H1 (cell line): ENCODE measurements around the gene ARHGAP22. TPM values are rescaled to one million over a fixed set of nuclear protein-coding genes. Genes with fewer than 3 reads are reported as not detected.

Source experiments
- CTCF ChIA-PET: fragments of 300-600 bp; sonication (Branson Sonifier 250); formaldehyde crosslinking; loops from one replicate; lab custom pipeline; 2021; ENCODE audit not compliant: partially characterized antibody; lab: Charles Lee
- POLR2A ChIA-PET: fragments of 300-600 bp; sonication (Branson Sonifier 250); formaldehyde crosslinking; loops from one replicate; lab custom pipeline; 2021; ENCODE audit warnings: inconsistent platforms; ENCODE audit not compliant: partially characterized antibody; lab: Charles Lee
- DNase-seq, 2 experiments: peaks; one replicate each; pipeline versions ENCODE4 v3.0.0 to v3.0.0-alpha.2; 2010 to 2022; ENCODE audit warnings: low spot score in 2 of 2, low read depth in 1 of 2, mixed read lengths in 1 of 2
- FAIRE-seq: peaks from 2 replicates; lab custom pipeline; 2011; peaks lifted over from hg19 to GRCh38; lab: Jason Lieb, UNC
- H2AFZ ChIP-seq: 2 replicates; pipeline ENCODE4 v1.8.1; 2012; ENCODE audit warnings: low read length, inconsistent platforms
- H2AK5ac ChIP-seq: 2 replicates; pipeline ENCODE4 v1.6.1; 2013; ENCODE audit warnings: low read depth, low read length
- H2BK120ac ChIP-seq: replicated peaks from 2 replicates; pipeline ENCODE3; 2013; ENCODE audit warnings: low read depth, low read length, inconsistent platforms
- H2BK12ac ChIP-seq: 2 replicates; pipeline ENCODE4 v1.6.1; 2013; ENCODE audit warnings: low read depth, low read length
- H2BK15ac ChIP-seq: 2 replicates; pipeline ENCODE4 v1.6.1; 2013; ENCODE audit warnings: low read length
- H2BK20ac ChIP-seq: 2 replicates; pipeline ENCODE4 v1.6.1; 2013; ENCODE audit warnings: low read length
- H2BK5ac ChIP-seq: 2 replicates; pipeline ENCODE4 v1.6.1; 2013; ENCODE audit warnings: low read depth, low read length
- H3K14ac ChIP-seq: 2 replicates; pipeline ENCODE4 v1.6.1; 2013; ENCODE audit warnings: inconsistent platforms; ENCODE audit not compliant: insufficient read length
- H3K18ac ChIP-seq: 2 replicates; pipeline ENCODE4 v1.6.1; 2013; ENCODE audit warnings: low read length; ENCODE audit errors: extremely low read depth
- H3K23ac ChIP-seq: 2 replicates; pipeline ENCODE4 v1.6.1; 2013; ENCODE audit warnings: inconsistent platforms; ENCODE audit not compliant: insufficient read length
- H3K23me2 ChIP-seq: 2 replicates; pipeline ENCODE4 v1.6.1; 2013; ENCODE audit warnings: low read depth, low read length
- H3K27ac ChIP-seq: 2 replicates; pipeline ENCODE4 v1.6.1; 2011; ENCODE audit warnings: low read depth, low read length, inconsistent platforms
- H3K27me3 ChIP-seq, 4 experiments: replicated peaks in 1 of 4; 1 replicate in 1 of 4; 2 replicates in 3 of 4; pipeline versions ENCODE4 v1.6.1 to v1.8.1; 2011 to 2013; ENCODE audit warnings: low read length in 3 of 4, mild to moderate bottlenecking in 3 of 4, inconsistent platforms in 2 of 4, mixed read lengths in 2 of 4, moderate library complexity in 1 of 4; ENCODE audit not compliant: control insufficient read depth in 3 of 4, insufficient read depth in 3 of 4; ENCODE audit errors: extremely low read depth in 1 of 4
- H3K36me3 ChIP-seq, 4 experiments: 2 replicates each; pipeline versions ENCODE4 v1.6.1 to v1.8.1; 2011 to 2013; ENCODE audit warnings: mild to moderate bottlenecking in 4 of 4, low read length in 3 of 4, moderate library complexity in 2 of 4, control low read depth in 1 of 4, inconsistent platforms in 1 of 4; ENCODE audit not compliant: insufficient read depth in 4 of 4, control insufficient read depth in 2 of 4
- H3K4ac ChIP-seq: replicated peaks from 2 replicates; pipeline ENCODE3; 2013; ENCODE audit warnings: low read length, low read depth, mixed read lengths, inconsistent platforms; ENCODE audit not compliant: insufficient read length
- H3K4me1 ChIP-seq, 4 experiments: replicated peaks in 1 of 4; 1 replicate in 1 of 4; 2 replicates in 3 of 4; pipeline versions ENCODE4 v1.6.1 to v1.8.1; 2011 to 2013; ENCODE audit warnings: low read length in 3 of 4, inconsistent platforms in 2 of 4, mixed read lengths in 1 of 4; ENCODE audit not compliant: insufficient read depth in 4 of 4, control insufficient read depth in 3 of 4
- H3K4me2 ChIP-seq, 2 experiments: 2 replicates each; pipeline versions ENCODE4 v1.6.1 to v1.8.1; 2011 to 2013; ENCODE audit warnings: low read depth in 2 of 2, low read length in 2 of 2, control low read depth in 1 of 2, inconsistent platforms in 1 of 2, mild to moderate bottlenecking in 1 of 2; ENCODE audit not compliant: insufficient read depth in 1 of 2
- H3K4me3 ChIP-seq, 4 experiments: fragments of 200-600, 300-600 bp in 1 of 4; sonication (generic), shearing (Covaris generic), sonication (Bioruptor Twin) in 1 of 4; 2 replicates each; pipeline versions ENCODE4 v1.5.1 to v1.8.1; 2011 to 2016; ENCODE audit warnings: low read length in 4 of 4, low read depth in 3 of 4, control low read depth in 2 of 4, inconsistent platforms in 2 of 4, mild to moderate bottlenecking in 2 of 4, mixed read lengths in 1 of 4, moderate library complexity in 1 of 4; ENCODE audit not compliant: insufficient read depth in 2 of 4; ENCODE audit errors: extremely low read depth in 1 of 4
- H3K56ac ChIP-seq: replicated peaks from 2 replicates; pipeline ENCODE3; 2013; ENCODE audit warnings: low read depth, mild to moderate bottlenecking, mixed read lengths, low read length, inconsistent platforms; ENCODE audit not compliant: insufficient read length
- H3K79me1 ChIP-seq: 2 replicates; pipeline ENCODE4 v1.6.1; 2013; ENCODE audit warnings: low read depth, low read length, control low read depth
- H3K79me2 ChIP-seq, 2 experiments: 2 replicates each; pipeline versions ENCODE4 v1.6.1 to v1.8.1; 2012 to 2013; ENCODE audit warnings: low read length in 2 of 2, mild to moderate bottlenecking in 2 of 2, inconsistent platforms in 1 of 2; ENCODE audit not compliant: insufficient read depth in 2 of 2, control insufficient read depth in 1 of 2
- H3K9ac ChIP-seq, 4 experiments: replicated peaks in 1 of 4; 1 replicate in 1 of 4; 2 replicates in 3 of 4; pipeline versions ENCODE4 v1.6.1 to v1.8.1; 2011 to 2013; ENCODE audit warnings: low read depth in 3 of 4, low read length in 3 of 4, control low read depth in 2 of 4, mild to moderate bottlenecking in 2 of 4, moderate library complexity in 2 of 4, inconsistent platforms in 1 of 4; ENCODE audit errors: extremely low read depth in 1 of 4
- H3K9me3 ChIP-seq, 2 experiments: 2 replicates each; pipeline versions ENCODE4 v1.6.1 to v1.8.1; 2012 to 2013; ENCODE audit warnings: mild to moderate bottlenecking in 2 of 2, moderate library complexity in 2 of 2, control low read depth in 1 of 2, inconsistent platforms in 1 of 2, low read depth in 1 of 2, low read length in 1 of 2, mixed read lengths in 1 of 2; ENCODE audit not compliant: insufficient read depth in 2 of 2
- H4K20me1 ChIP-seq, 2 experiments: replicated peaks in 1 of 2; 2 replicates each; pipeline versions ENCODE3 to v1.8.1; 2011 to 2013; ENCODE audit warnings: inconsistent platforms in 2 of 2, low read length in 2 of 2, mild to moderate bottlenecking in 1 of 2; ENCODE audit not compliant: insufficient read depth in 2 of 2, control insufficient read depth in 1 of 2
- H4K5ac ChIP-seq: 2 replicates; pipeline ENCODE4 v1.6.1; 2013; ENCODE audit warnings: low read length, low read depth, mixed read lengths, inconsistent platforms; ENCODE audit not compliant: insufficient read length
- H4K8ac ChIP-seq: 2 replicates; pipeline ENCODE4 v1.8.0; 2013; ENCODE audit warnings: mild to moderate bottlenecking, moderate library complexity, low read length, inconsistent platforms; ENCODE audit not compliant: insufficient read depth; ENCODE audit errors: extremely low read depth
- H4K91ac ChIP-seq: replicated peaks from 2 replicates; pipeline ENCODE3; 2013; ENCODE audit warnings: low read length, mixed read lengths, inconsistent platforms; ENCODE audit not compliant: insufficient read length
- CEBPB ChIP-seq: IDR thresholded peaks from 2 replicates; pipeline ENCODE4 v1.6.1; 2012; ENCODE audit warnings: low read depth, low read length
- KDM1A ChIP-seq: fragments of 200-600, 300-600 bp; sonication (generic); IDR thresholded peaks from 2 replicates; pipeline ENCODE4 v1.7.1; 2016; ENCODE audit warnings: mild to moderate bottlenecking, low read length, borderline replicate concordance
- RAD21 ChIP-seq, 2 experiments: IDR thresholded peaks in 1 of 2; conservative IDR thresholded peaks in 1 of 2; 2 replicates each; pipeline ENCODE4 v1.6.1; 2011; ENCODE audit warnings: low read depth in 2 of 2, low read length in 2 of 2, improper control_type of control experiment in 1 of 2, inconsistent platforms in 1 of 2, mild to moderate bottlenecking in 1 of 2, moderate library complexity in 1 of 2
- WGBS, 2 experiments: shearing (Covaris generic) in 1 of 2; methylation state at CpG; one replicate each; pipeline versions ENCODE4 v1.1.6 to v1.1.7; 2013 to 2015; ENCODE audit warnings: low lambda C conversion rate in 2 of 2, mixed read lengths in 2 of 2, inconsistent platforms in 1 of 2, low coverage in 1 of 2, missing lambda C conversion rate in 1 of 2; ENCODE audit not compliant: insufficient replicate concordance in 2 of 2, insufficient coverage in 1 of 2, insufficient read length in 1 of 2; ENCODE audit errors: extremely low coverage in 1 of 2, missing lambda C conversion rate in 1 of 2; 5-methylcytosine and 5-hydroxymethylcytosine counted together
- polyA plus RNA-seq, 7 experiments: library from polyadenylated mRNA; depleted of rRNA in 3 of 7; stranded (reverse) in 5 of 7; unstranded in 2 of 7; fragments of >200 nt in 5 of 7; fragments of 200-250 nt in 2 of 7; gene quantifications; 1 replicate in 5 of 7; 2 replicates in 1 of 7; 4 replicates in 1 of 7; pipeline versions ENCODE4 v1.2.1 to v1.2.3, GENCODE V29; 2011 to 2013; ENCODE audit warnings: missing spikeins in 2 of 7, mixed read lengths in 2 of 7
- total RNA-seq: library from RNA; stranded (reverse); fragmentation: NEBNext Ultra II Directional; extraction: Animal tissue kit (Norgen Biotek cat#: 25700); gene quantifications from 2 replicates; pipeline ENCODE4 v1.2.1, GENCODE V29; 2021
- TF ChIP-seq, protein P1 (sequence below): IDR thresholded peaks from 2 replicates; pipeline ENCODE4 v1.6.1; 2012; ENCODE audit warnings: inconsistent platforms
- TF ChIP-seq, protein P2 (sequence below), 3 experiments: IDR thresholded peaks; 1 replicate in 2 of 3; 2 replicates in 1 of 3; pipeline versions ENCODE4 v1.5.1 to v1.6.1; 2011; ENCODE audit warnings: low read length in 3 of 3, mild to moderate bottlenecking in 3 of 3, inconsistent platforms in 2 of 3, low read depth in 1 of 3, moderate library complexity in 1 of 3; ENCODE audit not compliant: insufficient read depth in 1 of 3; ENCODE audit errors: control extremely low read depth in 1 of 3

ARHGAP22 gene
- total and polyA plus RNA-seq, 2 of the 8 experiments (the other 6 are each of a cell fraction or from before 2014, with no cell fraction given) = 3.6 to 11.2 TPM

DNA sequence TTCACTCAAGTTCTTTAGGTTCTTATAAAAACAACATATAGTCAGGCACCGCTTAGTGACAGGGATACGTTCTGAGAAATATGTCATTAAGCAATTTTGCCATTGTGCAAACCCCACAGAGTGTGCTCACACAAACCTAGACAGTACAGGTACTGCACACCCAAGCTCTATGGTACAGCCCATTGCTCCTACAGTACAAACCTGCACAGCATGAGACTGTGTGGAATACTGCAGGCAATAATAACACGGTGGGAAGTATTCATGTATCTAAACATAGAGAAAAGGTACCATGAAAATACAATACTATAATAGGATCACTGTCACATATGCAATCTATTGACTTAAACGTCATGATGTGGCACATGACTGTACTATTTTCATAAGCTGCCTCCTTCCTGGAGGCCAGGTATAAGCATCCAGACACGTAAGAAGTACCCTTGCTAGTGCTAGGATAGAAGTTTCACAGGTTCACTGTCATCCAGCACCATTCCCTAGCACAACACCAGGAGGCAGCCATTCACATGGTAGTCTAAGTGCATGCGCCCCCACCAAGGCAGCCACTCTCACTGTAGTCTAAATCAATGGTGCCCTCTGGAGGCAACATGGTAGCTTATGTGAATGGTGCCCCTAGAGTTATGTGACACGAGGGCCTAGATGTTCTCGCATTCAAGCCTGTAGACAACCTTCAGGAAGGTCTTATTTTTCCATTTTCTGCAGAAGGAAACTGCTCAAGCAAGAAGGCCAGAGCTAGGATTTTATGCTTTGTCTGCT lies 98.5 kb downstream of the ARHGAP22 start:
- no peaks in the 10 kb centered on the region for H3K36me3 ChIP-seq
- H4K20me1 ChIP-seq = peaks cover 1 to 7% of the 10 kb centered on the region in 2 experiments
- no peak overlapping the region for H4K5ac ChIP-seq

More for the DNA sequence above, 98.5 kb downstream of the ARHGAP22 start:
- H3K4ac ChIP-seq = no peak overlapping the region
- TF ChIP-seq RAD21 (IDR thresholded peaks at IDR 0.05 in 1 of 2, conservative IDR thresholded peaks at IDR 0.05 in 1 of 2; ENCODE audit: low read depth in 2 of 2, low read length in 2 of 2) (peak; percentile 31 to 32), CEBPB (no peak), KDM1A (peak; percentile 87)
- TF ChIP-seq, protein P1, sequence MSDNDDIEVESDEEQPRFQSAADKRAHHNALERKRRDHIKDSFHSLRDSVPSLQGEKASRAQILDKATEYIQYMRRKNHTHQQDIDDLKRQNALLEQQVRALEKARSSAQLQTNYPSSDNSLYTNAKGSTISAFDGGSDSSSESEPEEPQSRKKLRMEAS = peak; percentile 21; the same call in 1 of the 2 replicates
- TF ChIP-seq, protein P2, sequence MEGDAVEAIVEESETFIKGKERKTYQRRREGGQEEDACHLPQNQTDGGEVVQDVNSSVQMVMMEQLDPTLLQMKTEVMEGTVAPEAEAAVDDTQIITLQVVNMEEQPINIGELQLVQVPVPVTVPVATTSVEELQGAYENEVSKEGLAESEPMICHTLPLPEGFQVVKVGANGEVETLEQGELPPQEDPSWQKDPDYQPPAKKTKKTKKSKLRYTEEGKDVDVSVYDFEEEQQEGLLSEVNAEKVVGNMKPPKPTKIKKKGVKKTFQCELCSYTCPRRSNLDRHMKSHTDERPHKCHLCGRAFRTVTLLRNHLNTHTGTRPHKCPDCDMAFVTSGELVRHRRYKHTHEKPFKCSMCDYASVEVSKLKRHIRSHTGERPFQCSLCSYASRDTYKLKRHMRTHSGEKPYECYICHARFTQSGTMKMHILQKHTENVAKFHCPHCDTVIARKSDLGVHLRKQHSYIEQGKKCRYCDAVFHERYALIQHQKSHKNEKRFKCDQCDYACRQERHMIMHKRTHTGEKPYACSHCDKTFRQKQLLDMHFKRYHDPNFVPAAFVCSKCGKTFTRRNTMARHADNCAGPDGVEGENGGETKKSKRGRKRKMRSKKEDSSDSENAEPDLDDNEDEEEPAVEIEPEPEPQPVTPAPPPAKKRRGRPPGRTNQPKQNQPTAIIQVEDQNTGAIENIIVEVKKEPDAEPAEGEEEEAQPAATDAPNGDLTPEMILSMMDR (IDR thresholded peaks at IDR 0.05; ENCODE audit: control extremely low read depth in 1 of 3, insufficient read depth in 1 of 3, low read depth in 1 of 3, low read length in 3 of 3) = peak; percentile 6 to 22 (median 19); a peak in 3 of 4 replicates
- H2BK5ac ChIP-seq = no peak overlapping the region
- no peak overlapping the region for H3K18ac ChIP-seq
- peak overlapping the region; percentile 38 for H2BK120ac ChIP-seq
- no peak overlapping the region for H3K4me3 ChIP-seq
- no peak overlapping the region for H4K8ac ChIP-seq
- H3K4me1 ChIP-seq = peaks cover 2 to 5% (median 3%) of the 10 kb centered on the region in 4 experiments; a peak in 4 of 7 replicates
- peaks cover 7% of the 10 kb centered on the region; the same call in 1 of the 2 replicates for H3K79me1 ChIP-seq
- H2BK20ac ChIP-seq = no peak overlapping the region
- no peak overlapping the region for H4K91ac ChIP-seq
- H3K23ac ChIP-seq = no peak overlapping the region
- no peak overlapping the region for H3K9ac ChIP-seq
- FAIRE-seq = no peak
- no peak overlapping the region for H3K27ac ChIP-seq
- no peaks in the 10 kb centered on the region for H3K9me3 ChIP-seq
- H3K4me2 ChIP-seq = no peak overlapping the region
- ChIA-PET POLR2A (no interaction called here), CTCF (interaction anchor here (0.7 to 11.5 kb wide), 28 partner anchors 10 to 196 kb away, joined by 3 to 141 read pairs (median 4); no protein-coding TSS in a partner anchor)
- H3K79me2 ChIP-seq = peaks cover 0 to 5% of the 10 kb centered on the region in 2 experiments; a peak in 1 of 4 replicates
- no peak overlapping the region for H2BK12ac ChIP-seq
- H3K23me2 ChIP-seq = no peaks in the 10 kb centered on the region
- no peak overlapping the region for H3K56ac ChIP-seq
- no peak overlapping the region for H2AK5ac ChIP-seq
- WGBS, 2 experiments = 92% methylated on average over 8 of the region's 8 CpGs; no CpG with 5 or more reads in 1 of the 2 experiments
- peak overlapping the region; percentile 75; the same call in 1 of the 2 replicates for H2BK15ac ChIP-seq
- peak in 1 of 2 experiments; percentile 31 for DNase-seq
- H3K27me3 ChIP-seq = no peaks in the 10 kb centered on the region
- H3K14ac ChIP-seq = no peak overlapping the region
- no peak overlapping the region for H2AFZ ChIP-seq
